GM20000 (cell line): Measurements from ENCODE around the gene POU6F2.

Experiments
- DNase-seq: peaks from one replicate; pipeline ENCODE4 v3.0.0; 2012; ENCODE audit warnings: low spot score
- CTCF ChIP-seq: IDR thresholded peaks from 2 replicates; pipeline ENCODE4 v1.5.1; 2012; ENCODE audit warnings: mild to moderate bottlenecking, control low read depth; ENCODE audit errors: extremely low read depth, missing control alignments

Gene POU6F2

DNA sequence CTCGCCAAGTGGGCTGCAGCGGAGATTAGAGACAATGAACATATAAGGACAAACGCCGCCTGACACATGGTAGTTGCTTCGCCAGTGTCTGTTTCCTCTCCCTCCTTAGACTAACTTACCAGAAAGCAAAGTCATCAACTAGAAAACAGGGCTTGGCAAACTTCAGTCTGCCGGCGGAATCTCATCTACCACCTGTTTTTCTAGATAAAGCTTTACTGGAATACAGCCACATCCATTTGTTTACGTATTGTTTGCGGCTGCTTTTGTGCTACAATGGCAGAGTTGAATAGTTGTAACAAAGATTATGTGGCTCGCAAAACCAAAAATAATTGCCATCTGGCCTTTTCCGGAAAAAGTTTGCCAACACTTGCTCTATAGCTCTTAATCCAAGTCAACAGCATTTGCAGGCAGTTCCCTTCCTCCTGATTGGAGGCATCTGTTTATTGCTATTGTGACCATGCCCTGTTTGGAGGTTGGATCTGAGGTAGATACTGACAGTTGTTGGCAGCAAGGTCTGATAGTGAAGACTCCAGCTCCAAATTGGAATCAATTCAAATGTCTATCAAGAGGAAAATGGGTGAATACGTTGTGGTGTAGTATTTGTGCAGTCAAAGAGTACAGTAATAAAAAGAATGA, 260.6 kb downstream of the POU6F2 start:
- no peak for TF ChIP-seq CTCF
- DNase-seq = no peak

- no peak for DNase-seq
- TF ChIP-seq CTCF = no peak
These were observed 263.2 kb downstream of the POU6F2 start for GRCh38 chr7:39240864-39241263.

- TF ChIP-seq CTCF = no peak
These were observed 269.9 kb downstream of the POU6F2 start for GRCh38 chr7:39247576-39247975.

DNA sequence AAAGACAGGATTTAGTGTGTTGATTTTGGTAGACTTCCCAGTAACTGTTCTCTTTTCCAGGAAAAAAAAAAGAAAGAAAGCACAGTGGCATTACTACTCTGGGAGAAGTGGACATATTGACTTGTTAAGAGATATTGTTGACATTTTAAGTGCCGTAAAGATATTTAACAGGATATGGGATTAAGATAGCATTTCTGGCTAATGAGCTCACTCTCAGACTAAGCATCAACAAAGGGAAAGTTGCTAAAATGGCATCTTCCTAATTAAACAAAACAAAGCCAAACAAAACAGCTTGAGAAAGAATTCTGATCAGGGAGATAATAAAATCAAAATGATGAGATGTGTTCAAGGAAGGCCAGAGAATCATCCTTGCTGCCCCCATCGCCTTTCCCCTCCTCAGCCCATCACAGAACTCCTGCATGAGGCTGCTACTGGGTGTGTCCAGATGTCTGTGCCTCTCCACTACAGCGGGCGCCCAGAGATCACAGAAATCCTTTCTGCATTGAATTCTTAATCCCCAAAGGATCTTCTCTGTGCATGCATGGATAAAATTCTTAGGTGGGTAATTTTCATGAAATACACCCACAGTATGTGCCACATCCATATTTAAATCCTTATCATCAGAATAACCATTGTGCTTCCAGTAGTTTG, 270.5 kb downstream of the POU6F2 start:
- TF ChIP-seq CTCF = no peak
- DNase-seq = no peak

More at GRCh38 chr7:39247576-39247975, 269.9 kb downstream of the POU6F2 start:
- DNase-seq = no peak

DNA sequence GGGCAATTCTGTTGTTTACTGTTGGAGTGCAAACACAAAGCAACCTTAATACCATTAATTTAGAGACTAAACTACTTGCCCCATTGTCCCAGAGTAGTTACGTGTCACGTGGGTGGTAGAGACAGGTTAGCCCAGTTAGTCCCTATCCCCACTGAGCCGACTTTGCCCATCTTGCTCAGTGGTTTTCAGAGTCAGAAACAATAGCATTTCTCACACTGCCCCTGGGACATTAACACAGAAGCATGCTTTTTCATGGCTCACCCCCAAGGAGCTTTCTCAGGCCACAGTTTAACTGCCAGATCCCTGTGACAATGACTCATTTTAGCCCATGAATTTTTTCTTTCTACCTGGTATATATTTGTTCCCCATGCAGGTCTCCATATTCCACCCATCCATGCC, 271.0 kb downstream of the POU6F2 start:
- DNase-seq = no peak
- no peak for TF ChIP-seq CTCF

GRCh38 chr7:39249635-39250152, 272.0 kb downstream of the POU6F2 start:
- TF ChIP-seq CTCF = no peak
- no peak for DNase-seq

GRCh38 chr7:39252916-39253315, 275.2 kb downstream of the POU6F2 start:
- DNase-seq = no peak
- no peak for TF ChIP-seq CTCF
